SK-N-SH (cell line): ENCODE measurements around the gene ETS1. TPM values are rescaled to one million over a fixed set of nuclear protein-coding genes. Genes with fewer than 3 reads are reported as not detected.

Source experiments
- CTCF ChIA-PET: fragments of 300-600, 350-600 bp; formaldehyde crosslinking; extraction: SDS; loops from one replicate; lab custom pipeline; 2021; lab: Yijun Ruan, JAX
- POLR2A ChIA-PET: fragments of 350-600 bp; sonication (Branson Sonifier 250); formaldehyde crosslinking; extraction: SDS; loops from one replicate; lab custom pipeline; 2020; ENCODE audit warnings: antibody characterized with exemption, inconsistent platforms; lab: Yijun Ruan, JAX
- DNase-seq: peaks from one replicate; pipeline ENCODE4 v3.0.0; 2012
- H2AFZ ChIP-seq: fragments of 200-600 bp; sonication (generic); 2 replicates; pipeline ENCODE4 v1.8.1; 2016; ENCODE audit warnings: antibody characterized with exemption, mild to moderate bottlenecking, low read depth
- H3F3A ChIP-seq: fragments of 200-600 bp; sonication (generic); replicated peaks from 2 replicates; pipeline ENCODE3; 2016; ENCODE audit warnings: antibody characterized with exemption, mild to moderate bottlenecking; ENCODE audit not compliant: insufficient read depth
- H3K27ac ChIP-seq, 2 experiments: fragments of 200-500 bp in 1 of 2; fragments of 200-600 bp in 1 of 2; sonication (Bioruptor generic) in 1 of 2; sonication (generic), shearing (Covaris generic) in 1 of 2; 2 replicates each; pipeline versions ENCODE4 v1.5.1 to v1.6.1; 2014 to 2016; ENCODE audit warnings: low read depth in 2 of 2, inconsistent platforms in 1 of 2, low read length in 1 of 2, mild to moderate bottlenecking in 1 of 2, mixed read lengths in 1 of 2
- H3K27me3 ChIP-seq: fragments of 200-600 bp; sonication (generic), shearing (Covaris generic); 2 replicates; pipeline ENCODE4 v1.6.1; 2016; ENCODE audit warnings: mixed run types; ENCODE audit not compliant: insufficient read depth
- H3K36me3 ChIP-seq, 2 experiments: fragments of 200-500 bp in 1 of 2; fragments of 200-600 bp in 1 of 2; sonication (Bioruptor generic) in 1 of 2; sonication (generic) in 1 of 2; replicated peaks in 1 of 2; 2 replicates each; pipeline versions ENCODE3 to v1.5.1; 2014 to 2016; ENCODE audit warnings: low read length in 1 of 2, mild to moderate bottlenecking in 1 of 2; ENCODE audit not compliant: insufficient read depth in 2 of 2, control insufficient read depth in 1 of 2
- H3K4me1 ChIP-seq, 2 experiments: fragments of 200-500 bp in 1 of 2; fragments of 200-600 bp in 1 of 2; sonication (Bioruptor generic) in 1 of 2; sonication (generic), shearing (Covaris generic) in 1 of 2; 2 replicates each; pipeline versions ENCODE4 v1.5.1 to v1.6.1; 2014 to 2016; ENCODE audit warnings: low read depth in 1 of 2, low read length in 1 of 2, mixed run types in 1 of 2; ENCODE audit not compliant: insufficient read depth in 2 of 2, control insufficient read depth in 1 of 2
- H3K4me2 ChIP-seq: fragments of 200-600 bp; sonication (generic), shearing (Covaris generic); 2 replicates; pipeline ENCODE4 v1.6.1; 2017; ENCODE audit warnings: mixed run types
- H3K4me3 ChIP-seq, 2 experiments: fragments of 200-500 bp in 1 of 2; fragments of 200-600 bp in 1 of 2; sonication (Bioruptor generic) in 1 of 2; sonication (generic), shearing (Covaris generic) in 1 of 2; 2 replicates each; pipeline versions ENCODE4 v1.5.1 to v1.8.1; 2014 to 2016; ENCODE audit warnings: low read depth in 2 of 2, inconsistent platforms in 1 of 2, low read length in 1 of 2, mild to moderate bottlenecking in 1 of 2, mixed read lengths in 1 of 2, moderate library complexity in 1 of 2
- H3K79me2 ChIP-seq: fragments of 200-600 bp; sonication (generic); 2 replicates; pipeline ENCODE4 v1.8.1; 2017; ENCODE audit warnings: mild to moderate bottlenecking; ENCODE audit not compliant: insufficient read depth
- H3K9ac ChIP-seq: fragments of 200-600 bp; sonication (generic); 2 replicates; pipeline ENCODE4 v1.6.1; 2017; ENCODE audit warnings: mixed run types
- H3K9me2 ChIP-seq: fragments of 200-600 bp; sonication (generic); 2 replicates; pipeline ENCODE4 v1.6.1; 2017; ENCODE audit warnings: mixed run types
- H3K9me3 ChIP-seq: fragments of 200-600 bp; sonication (generic); 2 replicates; pipeline ENCODE4 v1.6.1; 2017; ENCODE audit warnings: mixed run types, mild to moderate bottlenecking, moderate library complexity
- H4K20me1 ChIP-seq: fragments of 200-600 bp; sonication (generic); 2 replicates; pipeline ENCODE4 v1.6.1; 2017; ENCODE audit warnings: mild to moderate bottlenecking, mixed run types; ENCODE audit not compliant: insufficient read depth
- CTCF ChIP-seq: fragments of 200-600 bp; sonication (generic); IDR thresholded peaks from 2 replicates; pipeline ENCODE4 v1.6.1; 2017; ENCODE audit warnings: antibody characterized with exemption, mild to moderate bottlenecking, moderate library complexity
- ELF1 ChIP-seq: IDR thresholded peaks from 2 replicates; pipeline ENCODE4 v1.4.0; 2012
- FOSL2 ChIP-seq: IDR thresholded peaks from 2 replicates; pipeline ENCODE4 v1.4.0; 2012; ENCODE audit warnings: low read depth, mild to moderate bottlenecking, moderate library complexity, borderline replicate concordance
- FOXJ3 ChIP-seq: sonication (generic); formaldehyde crosslinking; IDR thresholded peaks from 2 replicates; pipeline ENCODE4 v1.5.1; 2020; ENCODE audit warnings: mild to moderate bottlenecking, missing genetic modification reagents
- GABPA ChIP-seq: IDR thresholded peaks from 2 replicates; pipeline ENCODE4 v1.4.0; 2012; ENCODE audit warnings: low read depth, mild to moderate bottlenecking
- JUND ChIP-seq: IDR thresholded peaks from 2 replicates; pipeline ENCODE4 v1.4.0; 2012
- MEF2A ChIP-seq: IDR thresholded peaks from 2 replicates; pipeline ENCODE4 v1.4.0; 2012; ENCODE audit warnings: low read depth, borderline replicate concordance
- NFIC ChIP-seq: IDR thresholded peaks from 2 replicates; pipeline ENCODE4 v1.4.0; 2012; ENCODE audit warnings: borderline replicate concordance
- PBX3 ChIP-seq: IDR thresholded peaks from 2 replicates; pipeline ENCODE4; 2012
- RAD21 ChIP-seq: IDR thresholded peaks from 2 replicates; pipeline ENCODE4 v1.6.1; 2012; ENCODE audit warnings: mild to moderate bottlenecking, low read length
- RFX5 ChIP-seq: IDR thresholded peaks from 2 replicates; pipeline ENCODE4 v1.6.1; 2012; ENCODE audit warnings: mild to moderate bottlenecking, improper control_type of control experiment, low read length
- RXRA ChIP-seq: IDR thresholded peaks from 2 replicates; pipeline ENCODE4 v1.4.0; 2012; ENCODE audit warnings: low read depth, mild to moderate bottlenecking, borderline replicate concordance
- SIN3A ChIP-seq: IDR thresholded peaks from 2 replicates; pipeline ENCODE4 v1.6.1; 2012; ENCODE audit warnings: low read depth, mild to moderate bottlenecking, low read length, moderate library complexity, borderline replicate concordance
- SMC3 ChIP-seq: IDR thresholded peaks from 2 replicates; pipeline ENCODE4 v1.6.1; 2012; ENCODE audit warnings: low read depth, low read length, improper control_type of control experiment
- TAF1 ChIP-seq: IDR thresholded peaks from 2 replicates; pipeline ENCODE4 v1.6.1; 2012; ENCODE audit warnings: low read depth, mild to moderate bottlenecking, low read length, moderate library complexity, borderline replicate concordance
- TCF12 ChIP-seq: IDR thresholded peaks from 2 replicates; pipeline ENCODE4 v1.4.0; 2012
- TEAD4 ChIP-seq: IDR thresholded peaks from 2 replicates; pipeline ENCODE4 v1.4.0; 2012; ENCODE audit warnings: mild to moderate bottlenecking, borderline replicate concordance; ENCODE audit not compliant: insufficient read depth
- WGBS: methylation state at CpG from one replicate; pipeline ENCODE4 v1.1.6; 2017; ENCODE audit warnings: low lambda C conversion rate; 5-methylcytosine and 5-hydroxymethylcytosine counted together
- polyA plus RNA-seq, 3 experiments: library from polyadenylated mRNA; depleted of rRNA; stranded (reverse); fragments of >200 nt; gene quantifications; 2 replicates each; pipeline ENCODE4 v1.2.3, GENCODE V29; 2012
- TF ChIP-seq, protein P1 (sequence below): IDR thresholded peaks from 2 replicates; pipeline ENCODE4 v1.4.0; 2012; ENCODE audit warnings: low read depth, borderline replicate concordance
- TF ChIP-seq, protein P2 (sequence below): fragments of 150-350 bp; IDR thresholded peaks from 2 replicates; pipeline ENCODE4 v1.6.1; 2017; ENCODE audit warnings: antibody characterized with exemption, low read length, low read depth, borderline replicate concordance

Gene ETS1
- polyA plus RNA-seq, 1 of the 3 experiments (the other 2 are of a cell fraction): 14.5 TPM

DNA sequence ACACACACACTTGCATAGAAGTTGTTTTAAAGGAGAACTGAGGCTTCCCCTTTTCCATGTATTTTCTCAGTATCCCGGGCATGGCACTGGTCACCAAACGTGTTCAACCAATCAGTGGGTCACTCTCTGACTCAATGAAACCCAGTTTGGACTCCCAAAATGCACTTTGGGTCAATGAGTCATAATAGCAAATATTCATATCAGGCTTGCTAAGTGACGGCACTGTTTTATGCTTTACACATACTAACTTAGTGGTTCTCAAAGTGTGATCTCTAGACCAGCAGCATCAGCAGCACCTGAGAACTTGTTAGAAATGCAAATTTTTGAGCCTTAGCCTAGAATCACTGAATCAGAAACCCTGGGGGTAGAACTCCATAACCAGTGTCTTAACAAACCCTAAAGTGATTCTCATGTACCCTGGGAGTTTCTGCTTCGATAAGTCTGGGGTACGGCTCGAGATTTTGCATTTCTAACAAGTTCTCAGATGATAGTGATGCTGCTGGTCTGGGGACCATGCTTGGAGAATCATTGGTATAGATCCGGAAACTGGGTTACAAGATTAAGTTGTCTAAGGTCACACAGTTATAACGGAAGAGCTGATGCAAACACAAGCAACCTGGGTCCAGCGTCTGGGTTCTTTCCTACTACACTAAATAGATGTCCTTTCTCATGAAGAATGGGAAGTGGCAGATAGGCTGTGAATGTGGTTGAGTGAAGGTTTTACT lies 35.6 kb downstream of the ETS1 start:
- H3K79me2 ChIP-seq: no peaks in the 10 kb centered on the region
- no peak overlapping the region for H3K4me2 ChIP-seq
- WGBS: 87% methylated on average over 9 of the region's 9 CpGs
- no peaks in the 10 kb centered on the region for H3K9me2 ChIP-seq
- H2AFZ ChIP-seq: no peak overlapping the region
- no peaks in the 10 kb centered on the region for H3F3A ChIP-seq
- no peak overlapping the region for H3K27ac ChIP-seq
- H3K9ac ChIP-seq: no peak overlapping the region
- H3K9me3 ChIP-seq: no peaks in the 10 kb centered on the region
- no peak for DNase-seq
- ChIA-PET POLR2A (no interaction called here), CTCF (no interaction called here)
- TF ChIP-seq SIN3A (no peak), SMC3 (no peak), CTCF (no peak), TAF1 (no peak), MEF2A (no peak)
- H4K20me1 ChIP-seq: no peaks in the 10 kb centered on the region
- H3K4me1 ChIP-seq: no peaks in the 10 kb centered on the region; a peak in 1 of 4 replicates
- no peaks in the 10 kb centered on the region for H3K36me3 ChIP-seq
- H3K4me3 ChIP-seq: no peak overlapping the region
- no peaks in the 10 kb centered on the region for H3K27me3 ChIP-seq

- no peak for DNase-seq
- H4K20me1 ChIP-seq: no peaks in the 10 kb centered on the region
- H3K27ac ChIP-seq: no peak overlapping the region
- H3K9me3 ChIP-seq: no peaks in the 10 kb centered on the region
- no peak overlapping the region for H3K4me3 ChIP-seq
- H3K4me2 ChIP-seq: no peak overlapping the region
- 91% methylated on average over 4 of the region's 4 CpGs for WGBS
- TF ChIP-seq FOSL2: no peak
- TF ChIP-seq RAD21: no peak
- TF ChIP-seq RFX5: no peak
- TF ChIP-seq NFIC: no peak
- TF ChIP-seq TAF1: no peak
- no peak for TF ChIP-seq PBX3
- TF ChIP-seq, protein P1, sequence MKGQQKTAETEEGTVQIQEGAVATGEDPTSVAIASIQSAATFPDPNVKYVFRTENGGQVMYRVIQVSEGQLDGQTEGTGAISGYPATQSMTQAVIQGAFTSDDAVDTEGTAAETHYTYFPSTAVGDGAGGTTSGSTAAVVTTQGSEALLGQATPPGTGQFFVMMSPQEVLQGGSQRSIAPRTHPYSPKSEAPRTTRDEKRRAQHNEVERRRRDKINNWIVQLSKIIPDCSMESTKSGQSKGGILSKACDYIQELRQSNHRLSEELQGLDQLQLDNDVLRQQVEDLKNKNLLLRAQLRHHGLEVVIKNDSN: no peak
- no peak for TF ChIP-seq RXRA
- TF ChIP-seq TCF12: no peak
- no peak for TF ChIP-seq JUND
- no peak for TF ChIP-seq TEAD4
- TF ChIP-seq ELF1: no peak
- TF ChIP-seq, protein P2, sequence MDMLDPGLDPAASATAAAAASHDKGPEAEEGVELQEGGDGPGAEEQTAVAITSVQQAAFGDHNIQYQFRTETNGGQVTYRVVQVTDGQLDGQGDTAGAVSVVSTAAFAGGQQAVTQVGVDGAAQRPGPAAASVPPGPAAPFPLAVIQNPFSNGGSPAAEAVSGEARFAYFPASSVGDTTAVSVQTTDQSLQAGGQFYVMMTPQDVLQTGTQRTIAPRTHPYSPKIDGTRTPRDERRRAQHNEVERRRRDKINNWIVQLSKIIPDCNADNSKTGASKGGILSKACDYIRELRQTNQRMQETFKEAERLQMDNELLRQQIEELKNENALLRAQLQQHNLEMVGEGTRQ: no peak
- no peak for TF ChIP-seq FOXJ3 (CRISPR knock-in tag)
- TF ChIP-seq GABPA: no peak
- no peaks in the 10 kb centered on the region for H3K79me2 ChIP-seq
- H3K27me3 ChIP-seq: no peaks in the 10 kb centered on the region
- H3K9me2 ChIP-seq: no peaks in the 10 kb centered on the region
- POLR2A ChIA-PET: no interaction called here
- no peak overlapping the region for H3K9ac ChIP-seq
- CTCF ChIA-PET: interaction anchor here (0.5 kb wide), 1 partner anchor 9 kb away, joined by 3 read pairs; no protein-coding TSS in a partner anchor
- H3K4me1 ChIP-seq: no peaks in the 10 kb centered on the region; a peak in 1 of 4 replicates
- no peak overlapping the region for H2AFZ ChIP-seq
- no peaks in the 10 kb centered on the region for H3K36me3 ChIP-seq
- no peaks in the 10 kb centered on the region for H3F3A ChIP-seq
Observed at GRCh38 chr11:128551058-128551457, 36.3 kb downstream of the ETS1 start.
